ENCODE results near the gene OSBPL3. TPM values are rescaled to one million over a fixed set of nuclear protein-coding genes. Genes with fewer than 3 reads are reported as not detected.

The OSBPL3 gene
- total and polyA plus RNA-seq, 4 donors = 0.28 to 3.0 (median 1.1) TPM

DNA sequence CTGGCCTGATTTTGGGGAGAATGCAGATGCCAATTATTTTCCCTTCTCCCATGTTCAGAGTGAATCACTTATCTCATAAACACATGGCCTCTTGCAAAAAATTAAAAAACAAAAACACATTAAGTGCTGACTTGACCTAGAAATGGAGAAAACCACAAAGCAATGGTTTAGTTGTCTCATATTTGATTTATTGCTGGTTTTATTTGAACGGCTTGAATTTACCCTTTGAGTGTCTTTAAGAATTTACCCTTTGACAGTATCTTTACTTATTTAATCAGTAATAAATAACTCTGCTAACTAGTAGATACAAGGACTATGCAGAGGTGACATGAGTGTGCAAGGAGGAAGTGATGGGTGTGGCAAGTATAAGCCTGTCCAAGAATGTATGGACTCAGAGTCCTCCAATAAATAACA is 154.6 kb downstream of the OSBPL3 start:
- no peak for DNase-seq (ENCODE audit: low spot score)
- no peak overlapping the region for H3K4me3 ChIP-seq (ENCODE audit: low read depth in 1 of 3, low read length in 3 of 3)
- peaks cover 0 to under 1% (median 0%) of the 10 kb centered on the region in 4 donors for H3K4me1 ChIP-seq (ENCODE audit: control insufficient read depth in 4 of 4, insufficient read depth in 4 of 4, low read length in 3 of 4)
- H3K27me3 ChIP-seq (ENCODE audit: control insufficient read depth in 4 of 4, insufficient read depth in 4 of 4, low read length in 3 of 4) = no peaks in the 10 kb centered on the region
- H3K27ac ChIP-seq (ENCODE audit: low read depth in 1 of 2, low read length in 2 of 2) = no peak overlapping the region
- WGBS = 66% methylated on average over 1 of the region's 1 CpG
- no peak overlapping the region for H3K9ac ChIP-seq (ENCODE audit: low read depth in 1 of 2, low read length in 2 of 2)
- no peaks in the 10 kb centered on the region for H3K36me3 ChIP-seq (ENCODE audit: control insufficient read depth in 4 of 4, insufficient read depth in 3 of 4, low read depth in 1 of 4, low read length in 3 of 4)
- TF ChIP-seq FOXA2 (IDR thresholded peaks at IDR 0.05) = no peak
- TF ChIP-seq, protein P1, sequence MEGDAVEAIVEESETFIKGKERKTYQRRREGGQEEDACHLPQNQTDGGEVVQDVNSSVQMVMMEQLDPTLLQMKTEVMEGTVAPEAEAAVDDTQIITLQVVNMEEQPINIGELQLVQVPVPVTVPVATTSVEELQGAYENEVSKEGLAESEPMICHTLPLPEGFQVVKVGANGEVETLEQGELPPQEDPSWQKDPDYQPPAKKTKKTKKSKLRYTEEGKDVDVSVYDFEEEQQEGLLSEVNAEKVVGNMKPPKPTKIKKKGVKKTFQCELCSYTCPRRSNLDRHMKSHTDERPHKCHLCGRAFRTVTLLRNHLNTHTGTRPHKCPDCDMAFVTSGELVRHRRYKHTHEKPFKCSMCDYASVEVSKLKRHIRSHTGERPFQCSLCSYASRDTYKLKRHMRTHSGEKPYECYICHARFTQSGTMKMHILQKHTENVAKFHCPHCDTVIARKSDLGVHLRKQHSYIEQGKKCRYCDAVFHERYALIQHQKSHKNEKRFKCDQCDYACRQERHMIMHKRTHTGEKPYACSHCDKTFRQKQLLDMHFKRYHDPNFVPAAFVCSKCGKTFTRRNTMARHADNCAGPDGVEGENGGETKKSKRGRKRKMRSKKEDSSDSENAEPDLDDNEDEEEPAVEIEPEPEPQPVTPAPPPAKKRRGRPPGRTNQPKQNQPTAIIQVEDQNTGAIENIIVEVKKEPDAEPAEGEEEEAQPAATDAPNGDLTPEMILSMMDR (IDR thresholded peaks at IDR 0.05; ENCODE audit: low read depth, low read length, missing input control) = no peak
- TF ChIP-seq MAX (IDR thresholded peaks at IDR 0.05) = no peak
- no peak for TF ChIP-seq EGR1 (IDR thresholded peaks at IDR 0.05; ENCODE audit: low read depth in 2 of 2)
- TF ChIP-seq GABPA (IDR thresholded peaks at IDR 0.05 in 1 of 2, conservative IDR thresholded peaks at IDR 0.05 in 1 of 2) = no peak
- no peaks in the 10 kb centered on the region for H3K9me3 ChIP-seq (ENCODE audit: control insufficient read depth in 4 of 4, low read length in 3 of 4)

GRCh38 chr7:24824896-24825295 is 155.1 kb downstream of the OSBPL3 start:
- Histone ChIP-seq H3K27me3 (ENCODE audit: control insufficient read depth in 4 of 4, insufficient read depth in 4 of 4, low read length in 3 of 4) (no peaks in the 10 kb centered on the region), H3K4me3 (ENCODE audit: low read depth in 1 of 3, low read length in 3 of 3) (no peak overlapping the region), H3K36me3 (ENCODE audit: control insufficient read depth in 4 of 4, insufficient read depth in 3 of 4, low read depth in 1 of 4, low read length in 3 of 4) (no peaks in the 10 kb centered on the region), H3K4me1 (ENCODE audit: control insufficient read depth in 4 of 4, insufficient read depth in 4 of 4, low read length in 3 of 4) (peaks cover 0 to 3% (median 0%) of the 10 kb centered on the region in 4 donors), H3K9ac (ENCODE audit: low read depth in 1 of 2, low read length in 2 of 2) (no peak overlapping the region), H3K9me3 (ENCODE audit: control insufficient read depth in 4 of 4, low read length in 3 of 4) (no peaks in the 10 kb centered on the region), H3K27ac (ENCODE audit: low read depth in 1 of 2, low read length in 2 of 2) (no peak overlapping the region)
- DNase-seq (ENCODE audit: low spot score) = no peak
- no peak for TF ChIP-seq FOXA2 (IDR thresholded peaks at IDR 0.05)
- TF ChIP-seq RXRA (IDR thresholded peaks at IDR 0.05) = no peak
- no peak for TF ChIP-seq RAD21 (IDR thresholded peaks at IDR 0.05)
- TF ChIP-seq HNF4A (conservative IDR thresholded peaks at IDR 0.05) = no peak
- no peak for TF ChIP-seq REST (IDR thresholded peaks at IDR 0.05)
- TF ChIP-seq HNF4G (IDR thresholded peaks at IDR 0.05) = no peak
- TF ChIP-seq TAF1 (conservative IDR thresholded peaks at IDR 0.05) = no peak
- no peak for TF ChIP-seq EGR1 (IDR thresholded peaks at IDR 0.05; ENCODE audit: low read depth in 2 of 2)
- TF ChIP-seq, protein P1 (IDR thresholded peaks at IDR 0.05; ENCODE audit: low read depth, low read length, missing input control) = no peak
- no peak for TF ChIP-seq FOXA1 (IDR thresholded peaks at IDR 0.05)
- no peak for TF ChIP-seq MAX (IDR thresholded peaks at IDR 0.05)
- TF ChIP-seq JUND (IDR thresholded peaks at IDR 0.05) = no peak
- no peak for TF ChIP-seq GABPA (IDR thresholded peaks at IDR 0.05 in 1 of 2, conservative IDR thresholded peaks at IDR 0.05 in 1 of 2)
- 82% methylated on average over 3 of the region's 3 CpGs for WGBS

Data from liver (tissue), 9 donors.